A549 (cell line): ENCODE data around the gene ATL3.

Source experiments
- BHLHE40 ChIP-seq: IDR thresholded peaks from 2 replicates; pipeline ENCODE4 v1.6.1; 2012; ENCODE audit warnings: low read depth, low read length, inconsistent platforms
- CHD2 ChIP-seq: fragments of 150-350 bp; IDR thresholded peaks from 2 replicates; pipeline ENCODE4 v1.6.1; 2014; ENCODE audit warnings: low read length; ENCODE audit not compliant: partially characterized antibody
- CTCF ChIP-seq: fragments of >200 bp; sonication (Bioruptor Twin); formaldehyde crosslinking; IDR thresholded peaks from 3 replicates; pipeline ENCODE4 v1.5.1; 2016
- FOSL2 ChIP-seq, 2 experiments: fragments of 450-650 bp in 1 of 2; fragments of >200 bp in 1 of 2; sonication (Bioruptor Twin) in 1 of 2; formaldehyde crosslinking; IDR thresholded peaks; 2 replicates each; pipeline versions ENCODE4 v1.5.0 to v1.6.1; 2016 to 2020; ENCODE audit warnings: mild to moderate bottlenecking in 1 of 2, moderate library complexity in 1 of 2
- HOXA7 ChIP-seq: fragments of 250-450 bp; sonication (Bioruptor Pico); IDR thresholded peaks from 2 replicates; pipeline ENCODE4 v1.5.0; 2020; ENCODE audit warnings: mild to moderate bottlenecking, moderate library complexity
- JUNB ChIP-seq: fragments of >200 bp; sonication (Bioruptor Twin); formaldehyde crosslinking; IDR thresholded peaks from 2 replicates; pipeline ENCODE4 v1.6.1; 2016
- KDM5A ChIP-seq: fragments of 200-600 bp; sonication (generic); IDR thresholded peaks from 2 replicates; pipeline ENCODE4 v1.6.1; 2016; ENCODE audit warnings: antibody characterized with exemption, mild to moderate bottlenecking
- PBX3 ChIP-seq: IDR thresholded peaks from 2 replicates; pipeline ENCODE4 v1.6.1; 2012
- POLR2A ChIP-seq: IDR thresholded peaks from 2 replicates; pipeline ENCODE4 v1.6.1; 2012; ENCODE audit warnings: mild to moderate bottlenecking, low read length
- RARB ChIP-seq: fragments of 250-450 bp; sonication (Bioruptor Pico); IDR thresholded peaks from 2 replicates; pipeline ENCODE4 v1.8.0; 2021; ENCODE audit warnings: mild to moderate bottlenecking, moderate library complexity
- RCOR1 ChIP-seq: fragments of 150-350 bp; IDR thresholded peaks from 2 replicates; pipeline ENCODE4 v1.6.1; 2014; ENCODE audit warnings: antibody characterized with exemption, low read length, low read depth
- TP53 ChIP-seq: fragments of 250-450 bp; sonication (Bioruptor Pico); IDR thresholded peaks from 2 replicates; pipeline ENCODE4 v1.5.0; 2021; ENCODE audit warnings: mild to moderate bottlenecking, moderate library complexity
- USF2 ChIP-seq: fragments of 450-650 bp; IDR thresholded peaks from 2 replicates; pipeline ENCODE4 v1.6.1; 2014; ENCODE audit warnings: antibody characterized with exemption

- TF ChIP-seq TP53 (CRISPR knock-in tag) (no peak), CHD2 (no peak), CTCF (no peak), POLR2A (no peak), RARB (CRISPR knock-in tag) (no peak), HOXA7 (no peak), KDM5A (no peak), FOSL2 (IDR thresholded peaks at IDR 0.05) (no peak), FOSL2 (CRISPR knock-in tag; IDR thresholded peaks at IDR 0.05) (no peak), PBX3 (no peak), BHLHE40 (no peak), USF2 (no peak), JUNB (no peak), RCOR1 (no peak)
Observed at GRCh38 chr11:63711838-63712237, 40.7 kb upstream of the ATL3 start.
